ENCODE measurements around the gene GRB10.

GRCh38 chr7:50673096-50673495, 109.6 kb downstream of the GRB10 start:
- TF ChIP-seq, protein P1, sequence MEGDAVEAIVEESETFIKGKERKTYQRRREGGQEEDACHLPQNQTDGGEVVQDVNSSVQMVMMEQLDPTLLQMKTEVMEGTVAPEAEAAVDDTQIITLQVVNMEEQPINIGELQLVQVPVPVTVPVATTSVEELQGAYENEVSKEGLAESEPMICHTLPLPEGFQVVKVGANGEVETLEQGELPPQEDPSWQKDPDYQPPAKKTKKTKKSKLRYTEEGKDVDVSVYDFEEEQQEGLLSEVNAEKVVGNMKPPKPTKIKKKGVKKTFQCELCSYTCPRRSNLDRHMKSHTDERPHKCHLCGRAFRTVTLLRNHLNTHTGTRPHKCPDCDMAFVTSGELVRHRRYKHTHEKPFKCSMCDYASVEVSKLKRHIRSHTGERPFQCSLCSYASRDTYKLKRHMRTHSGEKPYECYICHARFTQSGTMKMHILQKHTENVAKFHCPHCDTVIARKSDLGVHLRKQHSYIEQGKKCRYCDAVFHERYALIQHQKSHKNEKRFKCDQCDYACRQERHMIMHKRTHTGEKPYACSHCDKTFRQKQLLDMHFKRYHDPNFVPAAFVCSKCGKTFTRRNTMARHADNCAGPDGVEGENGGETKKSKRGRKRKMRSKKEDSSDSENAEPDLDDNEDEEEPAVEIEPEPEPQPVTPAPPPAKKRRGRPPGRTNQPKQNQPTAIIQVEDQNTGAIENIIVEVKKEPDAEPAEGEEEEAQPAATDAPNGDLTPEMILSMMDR (IDR thresholded peaks at IDR 0.05; ENCODE audit: control extremely low read depth in 1 of 3, insufficient read depth in 1 of 3, low read depth in 1 of 3, low read length in 3 of 3): no peak
- TF ChIP-seq GABPA (IDR thresholded peaks at IDR 0.05; ENCODE audit: borderline replicate concordance, insufficient read depth, low read length) (no peak), CHD1 (IDR thresholded peaks at IDR 0.05; ENCODE audit: low read depth, low read length) (no peak), JUN (IDR thresholded peaks at IDR 0.05; ENCODE audit: low read depth, low read length) (no peak), POLR2AphosphoS5 (IDR thresholded peaks at IDR 0.05; ENCODE audit: low read depth, low read length) (no peak), HDAC2 (IDR thresholded peaks at IDR 0.05; ENCODE audit: borderline replicate concordance in 1 of 2, low read depth in 2 of 2, low read length in 2 of 2) (no peak), ATF2 (IDR thresholded peaks at IDR 0.05; ENCODE audit: low read length) (no peak), CEBPB (IDR thresholded peaks at IDR 0.05; ENCODE audit: low read depth, low read length) (no peak), POLR2A (IDR thresholded peaks at IDR 0.05; ENCODE audit: control extremely low read depth in 1 of 2, low read depth in 2 of 2, low read length in 2 of 2) (no peak), RXRA (IDR thresholded peaks at IDR 0.05; ENCODE audit: insufficient read depth, low read depth, low read length) (no peak)
- TF ChIP-seq, protein P2, sequence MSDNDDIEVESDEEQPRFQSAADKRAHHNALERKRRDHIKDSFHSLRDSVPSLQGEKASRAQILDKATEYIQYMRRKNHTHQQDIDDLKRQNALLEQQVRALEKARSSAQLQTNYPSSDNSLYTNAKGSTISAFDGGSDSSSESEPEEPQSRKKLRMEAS (IDR thresholded peaks at IDR 0.05): no peak

Measured in H1 (cell line).